HepG2 (cell line): ENCODE results near the gene PTPN14. TPM values are rescaled to one million over a fixed set of nuclear protein-coding genes. Genes with fewer than 3 reads are reported as not detected.
A peak's percentile ranks its signal among the peaks of the same experiment; 100 is the strongest.

ENCODE experiments used
- ATAC-seq: fragments of 200-7000 bp; cut with Tn5 transposase; 3 replicates; pipeline ENCODE4 v1.9.1; 2020; ENCODE audit warnings: mild to moderate bottlenecking, moderate library complexity
- BruUV-seq: library from RNA; stranded (reverse); fragments of 400-500 nt; replicated peaks from 2 replicates; lab custom pipeline; 2021; lab: Mats Ljungman, UMichigan
- CTCF ChIA-PET: fragments of 300-600 bp; formaldehyde crosslinking; extraction: SDS; loops from one replicate; lab custom pipeline; 2021; ENCODE audit warnings: low total read pairs, inconsistent platforms, low intra/inter-chr PET ratio; lab: Yijun Ruan, JAX
- POLR2A ChIA-PET: fragments of 350-600 bp; sonication (Branson Sonifier 250); formaldehyde crosslinking; loops from one replicate; lab custom pipeline; 2020; ENCODE audit warnings: antibody characterized with exemption, inconsistent platforms; lab: Yijun Ruan, JAX
- DNase-seq: peaks from one replicate; pipeline ENCODE4 v3.0.0-alpha.2; 2015; ENCODE audit warnings: low spot score
- FAIRE-seq: peaks from 3 replicates; lab custom pipeline; 2011; peaks lifted over from hg19 to GRCh38; lab: Jason Lieb, UNC
- H2AFZ ChIP-seq: one replicate; pipeline ENCODE4 v1.6.1; 2011; ENCODE audit warnings: low read length, inconsistent platforms
- H3K27ac ChIP-seq: fragments of 300-600 bp; 3 replicates; pipeline ENCODE4 v1.8.0; 2011; ENCODE audit warnings: mixed run types, mild to moderate bottlenecking, mixed read lengths, low read length, inconsistent platforms; ENCODE audit not compliant: insufficient read depth; ENCODE audit errors: extremely low read length
- H3K27me3 ChIP-seq, 2 experiments: fragments of 200-600 bp in 1 of 2; 2 replicates in 1 of 2; 3 replicates in 1 of 2; pipeline versions ENCODE4 v1.6.0 to v1.8.0; 2011; ENCODE audit warnings: low read length in 2 of 2, mild to moderate bottlenecking in 2 of 2, moderate library complexity in 2 of 2, inconsistent platforms in 1 of 2; ENCODE audit not compliant: insufficient read depth in 2 of 2, control insufficient read depth in 1 of 2
- H3K36me3 ChIP-seq, 2 experiments: fragments of 200-600 bp in 1 of 2; replicated peaks in 1 of 2; 2 replicates in 1 of 2; 3 replicates in 1 of 2; pipeline versions ENCODE4 v1.5.1 to v1.8.0; 2011; ENCODE audit warnings: low read length in 2 of 2, inconsistent platforms in 1 of 2; ENCODE audit not compliant: insufficient read depth in 2 of 2, control insufficient read depth in 1 of 2
- H3K4me1 ChIP-seq: 2 replicates; pipeline ENCODE4 v1.5.1; 2012; ENCODE audit warnings: low read length, inconsistent platforms; ENCODE audit not compliant: insufficient read depth
- H3K4me2 ChIP-seq: 2 replicates; pipeline ENCODE4 v1.6.0; 2011; ENCODE audit warnings: low read depth, low read length, inconsistent platforms
- H3K4me3 ChIP-seq, 3 experiments: fragments of 200-600 bp in 1 of 3; sonication (generic), shearing (Covaris generic) in 1 of 3; replicated peaks in 1 of 3; 2 replicates each; pipeline ENCODE4 v1.5.1; 2011 to 2016; ENCODE audit warnings: low read length in 3 of 3, inconsistent platforms in 2 of 3, low read depth in 2 of 3, mild to moderate bottlenecking in 2 of 3, control low read depth in 1 of 3, mixed read lengths in 1 of 3; ENCODE audit not compliant: insufficient read depth in 1 of 3
- H3K79me2 ChIP-seq: one replicate; pipeline ENCODE4 v1.6.1; 2011; ENCODE audit warnings: low read length, inconsistent platforms; ENCODE audit not compliant: insufficient read depth
- H3K9ac ChIP-seq: 2 replicates; pipeline ENCODE4 v1.6.0; 2011; ENCODE audit warnings: mild to moderate bottlenecking, low read depth, low read length, inconsistent platforms; ENCODE audit not compliant: insufficient read depth
- H3K9me3 ChIP-seq: 2 replicates; pipeline ENCODE4 v1.5.1; 2012; ENCODE audit warnings: mild to moderate bottlenecking, low read length
- H4K20me1 ChIP-seq: 2 replicates; pipeline ENCODE4 v1.6.0; 2011; ENCODE audit warnings: inconsistent platforms, mild to moderate bottlenecking, low read length, moderate library complexity; ENCODE audit not compliant: insufficient read depth
- FOSL2 ChIP-seq: sonication (generic); formaldehyde crosslinking; IDR thresholded peaks from 2 replicates; pipeline ENCODE4 v1.4.0; 2020; ENCODE audit warnings: missing genetic modification reagents
- GZF1 ChIP-seq: sonication (generic); formaldehyde crosslinking; IDR thresholded peaks from 2 replicates; pipeline ENCODE4 v1.5.1; 2020; ENCODE audit warnings: mild to moderate bottlenecking, missing genetic modification reagents
- IKZF1 ChIP-seq: fragments of 450-650 bp; IDR thresholded peaks from 2 replicates; pipeline ENCODE4 v1.7.1; 2016
- LCORL ChIP-seq, 2 experiments: fragments of 450-650 bp in 1 of 2; sonication (generic) in 1 of 2; formaldehyde crosslinking in 1 of 2; IDR thresholded peaks; 2 replicates each; pipeline versions ENCODE4 v1.5.0 to v1.6.1; 2017 to 2020; ENCODE audit warnings: antibody characterized with exemption in 1 of 2, missing genetic modification reagents in 1 of 2
- NFKB2 ChIP-seq: sonication (generic); formaldehyde crosslinking; IDR thresholded peaks from 2 replicates; pipeline ENCODE4 v1.4.0; 2020; ENCODE audit warnings: missing genetic modification reagents, borderline replicate concordance
- ZNF224 ChIP-seq: sonication (generic); formaldehyde crosslinking; IDR thresholded peaks from 2 replicates; pipeline ENCODE4 v1.5.0; 2020; ENCODE audit warnings: mild to moderate bottlenecking, missing genetic modification reagents
- ZNF780A ChIP-seq: sonication (generic); formaldehyde crosslinking; IDR thresholded peaks from 2 replicates; pipeline ENCODE4 v1.8.0; 2022; ENCODE audit warnings: mild to moderate bottlenecking, missing genetic modification reagents, moderate library complexity
- ZSCAN12 ChIP-seq: sonication (generic); formaldehyde crosslinking; IDR thresholded peaks from 2 replicates; pipeline ENCODE4 v1.9.0; 2021; ENCODE audit warnings: mild to moderate bottlenecking, missing genetic modification reagents
- WGBS: methylation state at CpG from one replicate; pipeline ENCODE4 v1.1.6; 2017; ENCODE audit warnings: low lambda C conversion rate; 5-methylcytosine and 5-hydroxymethylcytosine counted together
- in situ Hi-C: cut with HindIII; loops from 2 replicates; pipeline ENCODE4 v1.10.0; 2017; ENCODE audit warnings: low pct_unique_long_range_greater_than_20kb; ENCODE audit not compliant: extremely low pct_ligation_motif_present
- intact Hi-C: fragments of 100-400 bp; cut with micrococcal nuclease; formaldehyde crosslinking; loops from one replicate; pipeline ENCODE4 v1.10.0; 2022; ENCODE audit not compliant: unreplicated experiment
- polyA plus RNA-seq, 8 experiments: library from polyadenylated mRNA; depleted of rRNA in 3 of 8; stranded (reverse) in 7 of 8; unstranded in 1 of 8; fragments of >200 nt; fragmentation: Illumina TruSeq in 4 of 8; extraction: Trizol in 4 of 8; gene quantifications; 2 replicates each; pipeline versions ENCODE4 v1.2.1 to v1.2.3, GENCODE V29; 2011 to 2016; ENCODE audit warnings: low read depth in 4 of 8, missing spikeins in 1 of 8, mixed read lengths in 1 of 8; ENCODE audit not compliant: insufficient read depth in 1 of 8
- total RNA-seq, 5 experiments: library from RNA; depleted of rRNA; stranded (reverse); fragments of >200 nt; fragmentation: Illumina TruSeq; extraction: Trizol; gene quantifications; 2 replicates each; pipeline ENCODE4 v1.2.3, GENCODE V29; 2016; ENCODE audit warnings: low read depth in 1 of 5
- TF ChIP-seq, protein P1 (sequence below): sonication (generic); formaldehyde crosslinking; IDR thresholded peaks from 2 replicates; pipeline ENCODE4 v1.4.0; 2020; ENCODE audit warnings: low read depth, missing genetic modification reagents

The PTPN14 gene
- total and polyA plus RNA-seq, 2 of the 13 experiments (the other 11 are each of a cell fraction or from before 2014, with no cell fraction given): 3.9 to 4.7 TPM

DNA sequence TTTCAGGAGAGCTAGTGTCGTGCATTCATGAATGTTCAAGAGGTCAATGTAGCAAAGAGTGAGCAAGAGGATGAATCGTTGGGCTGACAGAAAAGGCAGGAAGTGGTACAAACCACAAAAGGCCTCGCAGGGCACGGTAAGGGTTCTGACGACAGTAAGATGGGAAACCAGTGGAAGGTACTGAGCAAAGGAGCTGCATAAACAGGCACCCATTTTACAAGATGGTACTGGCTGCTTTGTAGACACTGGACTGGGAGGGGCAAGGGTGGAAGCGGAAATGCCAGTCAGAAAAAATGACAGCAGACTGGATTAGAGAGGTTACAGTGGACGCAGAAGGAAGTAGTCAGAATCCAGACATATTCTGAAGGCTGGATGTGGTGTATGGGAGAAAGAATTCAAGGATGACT is 123.5 kb downstream of the PTPN14 start:
- Histone ChIP-seq H3K79me2 (no peaks in the 10 kb centered on the region), H3K4me2 (peak overlapping the region; percentile 35; the same call in 1 of the 2 replicates), H3K4me1 (peaks cover 10% of the 10 kb centered on the region), H3K9ac (no peak overlapping the region), H3K4me3 (no peak overlapping the region), H3K9me3 (no peaks in the 10 kb centered on the region), H4K20me1 (no peaks in the 10 kb centered on the region), H2AFZ (no peak overlapping the region), H3K27ac (no peak overlapping the region), H3K27me3 (no peaks in the 10 kb centered on the region; a peak in 1 of 5 replicates), H3K36me3 (no peaks in the 10 kb centered on the region; a peak in 1 of 5 replicates)
- FAIRE-seq (peak; percentile 4), ATAC-seq (peak; percentile 73), DNase-seq (peak; percentile 41)
- TF ChIP-seq FOSL2 (CRISPR knock-in tag) (0 out of 2 replicates have a peak, but pooled peaks have one; percentile 4), ZSCAN12 (CRISPR knock-in tag) (no peak)
- TF ChIP-seq, protein P1, sequence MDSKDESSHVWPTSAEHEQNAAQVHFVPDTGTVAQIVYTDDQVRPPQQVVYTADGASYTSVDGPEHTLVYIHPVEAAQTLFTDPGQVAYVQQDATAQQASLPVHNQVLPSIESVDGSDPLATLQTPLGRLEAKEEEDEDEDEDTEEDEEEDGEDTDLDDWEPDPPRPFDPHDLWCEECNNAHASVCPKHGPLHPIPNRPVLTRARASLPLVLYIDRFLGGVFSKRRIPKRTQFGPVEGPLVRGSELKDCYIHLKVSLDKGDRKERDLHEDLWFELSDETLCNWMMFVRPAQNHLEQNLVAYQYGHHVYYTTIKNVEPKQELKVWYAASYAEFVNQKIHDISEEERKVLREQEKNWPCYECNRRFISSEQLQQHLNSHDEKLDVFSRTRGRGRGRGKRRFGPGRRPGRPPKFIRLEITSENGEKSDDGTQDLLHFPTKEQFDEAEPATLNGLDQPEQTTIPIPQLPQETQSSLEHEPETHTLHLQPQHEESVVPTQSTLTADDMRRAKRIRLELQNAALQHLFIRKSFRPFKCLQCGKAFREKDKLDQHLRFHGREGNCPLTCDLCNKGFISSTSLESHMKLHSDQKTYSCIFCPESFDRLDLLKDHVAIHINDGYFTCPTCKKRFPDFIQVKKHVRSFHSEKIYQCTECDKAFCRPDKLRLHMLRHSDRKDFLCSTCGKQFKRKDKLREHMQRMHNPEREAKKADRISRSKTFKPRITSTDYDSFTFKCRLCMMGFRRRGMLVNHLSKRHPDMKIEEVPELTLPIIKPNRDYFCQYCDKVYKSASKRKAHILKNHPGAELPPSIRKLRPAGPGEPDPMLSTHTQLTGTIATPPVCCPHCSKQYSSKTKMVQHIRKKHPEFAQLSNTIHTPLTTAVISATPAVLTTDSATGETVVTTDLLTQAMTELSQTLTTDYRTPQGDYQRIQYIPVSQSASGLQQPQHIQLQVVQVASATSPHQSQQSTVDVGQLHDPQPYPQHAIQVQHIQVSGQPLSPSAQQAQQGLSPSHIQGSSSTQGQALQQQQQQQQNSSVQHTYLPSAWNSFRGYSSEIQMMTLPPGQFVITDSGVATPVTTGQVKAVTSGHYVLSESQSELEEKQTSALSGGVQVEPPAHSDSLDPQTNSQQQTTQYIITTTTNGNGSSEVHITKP: peak; percentile 88; the same call in 1 of the 2 replicates
- CTCF ChIA-PET: no interaction called here
- intact Hi-C loops (no loop called here), in situ Hi-C loops (loop anchor here (10.0 kb wide), 1 partner anchor 137 kb away; no protein-coding TSS in a partner anchor)
- no TSS peak for BruUV-seq
- WGBS: 43% methylated on average over 7 of the region's 7 CpGs
- POLR2A ChIA-PET: no interaction called here

DNA sequence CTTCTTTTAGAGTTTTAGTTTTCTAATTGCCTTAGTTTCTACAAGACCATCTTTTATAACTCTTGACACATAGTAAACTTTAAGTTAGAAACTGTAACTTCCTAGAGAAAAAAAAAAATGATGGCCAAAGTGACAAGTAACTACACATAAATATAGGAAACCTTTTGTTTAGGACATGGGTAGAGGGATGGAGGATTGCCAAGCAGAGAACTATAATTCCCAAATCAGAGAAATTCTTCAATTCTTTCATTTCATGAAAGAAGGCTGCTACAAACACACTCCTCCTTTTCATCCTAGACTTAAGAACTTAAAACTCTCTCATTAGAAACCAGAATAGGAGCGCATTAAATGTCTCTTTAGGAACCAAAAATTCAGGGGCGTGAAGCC is 125.0 kb downstream of the PTPN14 start:
- ATAC-seq: no peak
- no TSS peak for BruUV-seq
- in situ Hi-C loops (loop anchor here (10.0 kb wide), 1 partner anchor 138 kb away; no protein-coding TSS in a partner anchor), intact Hi-C loops (no loop called here)
- Histone ChIP-seq H3K79me2 (no peaks in the 10 kb centered on the region), H3K4me1 (peaks cover 10% of the 10 kb centered on the region), H3K9me3 (no peaks in the 10 kb centered on the region), H4K20me1 (no peaks in the 10 kb centered on the region), H3K4me3 (no peak overlapping the region), H3K4me2 (no peak overlapping the region), H2AFZ (no peak overlapping the region), H3K27ac (no peak overlapping the region), H3K9ac (no peak overlapping the region), H3K27me3 (no peaks in the 10 kb centered on the region; a peak in 1 of 5 replicates), H3K36me3 (no peaks in the 10 kb centered on the region; a peak in 1 of 5 replicates)
- ChIA-PET POLR2A (no interaction called here), CTCF (no interaction called here)
- TF ChIP-seq NFKB2: no peak
- no peak for TF ChIP-seq GZF1
- TF ChIP-seq LCORL (IDR thresholded peaks at IDR 0.05): no peak
- TF ChIP-seq LCORL (CRISPR knock-in tag; IDR thresholded peaks at IDR 0.05): no peak
- no peak for TF ChIP-seq IKZF1
- no peak for TF ChIP-seq ZNF780A
- TF ChIP-seq ZNF224 (CRISPR knock-in tag): no peak
- no peak for FAIRE-seq
- WGBS: 95% methylated on average over 2 of the region's 2 CpGs
- no peak for DNase-seq
